Measurements from ENCODE around the gene SLC38A4. TPM values are rescaled to one million over a fixed set of nuclear protein-coding genes. Genes with fewer than 3 reads are reported as not detected.

SLC38A4 gene
- total RNA-seq, 3 donors from 2014 or later: 0.21 to 0.25 (median 0.22) TPM

- Mint-ChIP-seq H3K9me3 (no peaks in the 10 kb centered on the region), H3K4me3 (no peak overlapping the region), H3K4me1 (ENCODE audit: low read depth) (peaks cover 13% of the 10 kb centered on the region), H3K36me3 (ENCODE audit: insufficient read depth) (no peaks in the 10 kb centered on the region), H3K27me3 (ENCODE audit: low read depth) (peaks cover 50% of the 10 kb centered on the region)
- no peak for ATAC-seq
- DNase-seq: no peak
Observed at GRCh38 chr12:46835785-46836184, 10.0 kb upstream of the SLC38A4 start.

DNA sequence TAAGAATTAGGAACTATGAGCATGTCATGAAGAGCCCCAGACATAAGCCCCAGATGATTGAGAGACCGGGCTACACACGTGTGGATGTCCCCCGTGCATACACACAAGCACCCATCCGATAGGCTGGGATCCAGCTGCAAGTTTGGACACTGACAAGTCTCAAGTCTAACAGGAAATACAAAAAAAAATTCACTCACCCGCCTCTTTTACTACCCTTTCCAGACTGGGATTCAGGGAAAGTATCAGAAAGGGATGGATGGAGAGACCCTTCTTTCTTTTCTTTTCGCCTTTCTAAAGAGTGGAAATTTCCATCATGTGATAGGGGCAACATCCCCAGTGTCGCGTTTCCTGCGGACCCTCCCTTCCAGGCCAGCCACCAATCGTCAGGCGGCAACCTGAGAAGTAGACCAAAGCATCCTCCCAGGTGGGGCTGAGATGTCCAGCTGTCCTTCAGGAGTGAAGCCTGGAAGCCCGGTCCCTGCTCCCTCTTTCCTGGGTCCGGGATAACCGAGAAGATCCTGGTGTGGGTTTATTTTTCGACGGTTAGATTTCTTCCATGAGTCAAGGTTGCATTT lies 6.4 kb upstream of the SLC38A4 start:
- H3K9me3 Mint-ChIP-seq: no peaks in the 10 kb centered on the region
- peaks cover 14% of the 10 kb centered on the region for H3K4me1 Mint-ChIP-seq (ENCODE audit: low read depth)
- ATAC-seq (no peak), DNase-seq (no peak)
- H3K4me3 Mint-ChIP-seq: no peak overlapping the region
- peaks cover 68% of the 10 kb centered on the region for H3K27me3 Mint-ChIP-seq (ENCODE audit: low read depth)
- H3K36me3 Mint-ChIP-seq (ENCODE audit: insufficient read depth): no peaks in the 10 kb centered on the region

- ATAC-seq (peak; percentile 21 to 34), DNase-seq (no peak)
- peaks cover 66% of the 10 kb centered on the region for H3K27me3 Mint-ChIP-seq (ENCODE audit: low read depth)
- H3K36me3 Mint-ChIP-seq (ENCODE audit: insufficient read depth): no peaks in the 10 kb centered on the region
- peak overlapping the region; percentile 36 for H3K4me3 Mint-ChIP-seq
- H3K4me1 Mint-ChIP-seq (ENCODE audit: low read depth): peaks cover 14% of the 10 kb centered on the region
- no peaks in the 10 kb centered on the region for H3K9me3 Mint-ChIP-seq
Observed at GRCh38 chr12:46831335-46832129, 5.7 kb upstream of the SLC38A4 start.

DNA sequence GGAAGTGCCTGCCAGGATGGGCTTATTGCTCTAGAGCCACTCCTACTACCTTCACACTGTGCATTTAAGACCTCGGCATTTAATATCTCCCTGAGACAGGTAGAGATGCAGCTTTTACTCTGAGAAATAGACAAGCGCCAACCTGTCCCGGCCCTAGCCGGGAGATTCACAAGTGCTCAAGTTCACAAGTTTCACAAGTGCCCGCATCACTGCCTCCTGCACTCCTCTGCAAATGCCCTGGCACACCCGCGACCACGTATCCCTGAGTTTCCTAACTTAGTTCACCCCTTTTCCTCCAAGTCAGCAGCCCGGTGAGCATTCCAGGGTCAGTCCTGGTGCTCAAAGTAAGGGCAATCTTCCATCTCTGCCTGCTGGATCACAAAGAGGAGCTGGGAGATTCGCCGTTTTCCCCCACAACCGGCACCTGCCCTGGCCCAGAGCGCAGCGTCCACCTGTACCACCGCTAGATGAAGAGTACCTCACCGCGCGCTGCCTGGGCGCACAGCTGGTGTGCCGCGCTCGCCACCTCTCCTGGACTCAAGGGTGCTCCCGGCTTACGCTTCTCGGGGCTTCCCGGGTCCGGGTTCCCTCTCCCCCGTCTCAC lies 5.0 kb upstream of the SLC38A4 start:
- Mint-ChIP-seq H3K27me3 (ENCODE audit: low read depth) (peaks cover 71% of the 10 kb centered on the region), H3K4me1 (ENCODE audit: low read depth) (peaks cover 14% of the 10 kb centered on the region), H3K36me3 (ENCODE audit: insufficient read depth) (no peaks in the 10 kb centered on the region), H3K9me3 (no peaks in the 10 kb centered on the region), H3K4me3 (peak overlapping the region; percentile 36)
- DNase-seq: no peak
- ATAC-seq: peak; percentile 35 to 48

GRCh38 chr12:46824709-46825108 lies 1.1 kb downstream of the SLC38A4 start:
- Mint-ChIP-seq H3K9me3 (no peaks in the 10 kb centered on the region), H3K4me1 (ENCODE audit: low read depth) (no peaks in the 10 kb centered on the region), H3K36me3 (ENCODE audit: insufficient read depth) (no peaks in the 10 kb centered on the region), H3K27me3 (ENCODE audit: low read depth) (peaks cover 52% of the 10 kb centered on the region), H3K4me3 (no peak overlapping the region)
- ATAC-seq: no peak
- DNase-seq: no peak

DNA sequence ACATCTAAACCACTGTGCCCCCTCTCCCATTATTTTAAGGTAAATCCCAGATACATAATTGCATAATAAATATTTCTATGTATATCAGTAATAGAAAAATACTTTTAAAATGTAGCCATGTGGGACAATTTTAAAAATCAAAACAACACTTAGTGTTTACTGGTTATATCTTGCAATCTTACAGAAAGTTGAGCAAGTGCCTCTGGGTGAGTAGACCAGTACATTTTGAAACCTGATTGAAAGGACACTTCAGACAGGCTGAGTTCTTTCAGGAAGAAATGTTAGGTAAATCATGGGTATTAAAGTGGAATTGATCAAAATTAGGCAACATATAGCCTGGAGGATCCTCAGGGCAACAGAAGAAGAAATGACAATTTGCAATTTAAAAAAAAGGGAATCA lies 7.2 kb downstream of the SLC38A4 start:
- Mint-ChIP-seq H3K4me1 (ENCODE audit: low read depth) (no peaks in the 10 kb centered on the region), H3K4me3 (no peak overlapping the region), H3K9me3 (no peaks in the 10 kb centered on the region), H3K36me3 (ENCODE audit: insufficient read depth) (no peaks in the 10 kb centered on the region), H3K27me3 (ENCODE audit: low read depth) (peaks cover 13% of the 10 kb centered on the region)
- DNase-seq (no peak), ATAC-seq (no peak)

GRCh38 chr12:46815809-46816208 lies 10.0 kb downstream of the SLC38A4 start:
- no peak for DNase-seq
- Mint-ChIP-seq H3K4me3 (no peak overlapping the region), H3K4me1 (ENCODE audit: low read depth) (peaks cover 4% of the 10 kb centered on the region), H3K9me3 (no peaks in the 10 kb centered on the region), H3K36me3 (ENCODE audit: insufficient read depth) (no peaks in the 10 kb centered on the region), H3K27me3 (ENCODE audit: low read depth) (peaks cover 2% of the 10 kb centered on the region)
- ATAC-seq: no peak

- DNase-seq: no peak
- no peaks in the 10 kb centered on the region for H3K36me3 Mint-ChIP-seq (ENCODE audit: insufficient read depth)
- H3K9me3 Mint-ChIP-seq: no peaks in the 10 kb centered on the region
- peaks cover 4% of the 10 kb centered on the region for H3K4me1 Mint-ChIP-seq (ENCODE audit: low read depth)
- no peak for ATAC-seq
- H3K4me3 Mint-ChIP-seq: no peak overlapping the region
- peaks cover 2% of the 10 kb centered on the region for H3K27me3 Mint-ChIP-seq (ENCODE audit: low read depth)
Observed at GRCh38 chr12:46814143-46814542, 11.7 kb downstream of the SLC38A4 start.

DNA sequence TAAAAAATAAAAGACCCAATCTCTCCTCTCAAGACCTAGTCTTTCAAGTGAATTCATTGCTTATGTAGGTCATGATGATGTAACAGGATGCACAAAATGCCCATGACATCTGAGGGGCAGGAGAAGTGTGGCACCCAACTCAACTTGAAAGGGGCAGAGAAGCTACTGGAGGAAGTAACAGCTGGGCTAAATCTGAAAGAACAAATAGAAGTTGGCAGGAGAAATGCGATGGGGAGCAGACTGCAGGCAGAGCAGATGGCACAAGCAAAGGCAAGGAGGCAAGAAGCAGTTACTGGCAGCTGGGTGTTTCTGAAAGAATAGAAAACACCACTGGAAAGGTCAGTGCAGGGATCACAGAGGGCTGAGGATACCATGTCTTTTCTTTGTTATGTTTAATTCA lies 14.6 kb downstream of the SLC38A4 start:
- ATAC-seq (no peak), DNase-seq (no peak)
- Mint-ChIP-seq H3K9me3 (no peaks in the 10 kb centered on the region), H3K36me3 (ENCODE audit: insufficient read depth) (no peaks in the 10 kb centered on the region), H3K27me3 (ENCODE audit: low read depth) (peaks cover 7% of the 10 kb centered on the region), H3K4me3 (no peak overlapping the region), H3K4me1 (ENCODE audit: low read depth) (peaks cover 4% of the 10 kb centered on the region)

DNA sequence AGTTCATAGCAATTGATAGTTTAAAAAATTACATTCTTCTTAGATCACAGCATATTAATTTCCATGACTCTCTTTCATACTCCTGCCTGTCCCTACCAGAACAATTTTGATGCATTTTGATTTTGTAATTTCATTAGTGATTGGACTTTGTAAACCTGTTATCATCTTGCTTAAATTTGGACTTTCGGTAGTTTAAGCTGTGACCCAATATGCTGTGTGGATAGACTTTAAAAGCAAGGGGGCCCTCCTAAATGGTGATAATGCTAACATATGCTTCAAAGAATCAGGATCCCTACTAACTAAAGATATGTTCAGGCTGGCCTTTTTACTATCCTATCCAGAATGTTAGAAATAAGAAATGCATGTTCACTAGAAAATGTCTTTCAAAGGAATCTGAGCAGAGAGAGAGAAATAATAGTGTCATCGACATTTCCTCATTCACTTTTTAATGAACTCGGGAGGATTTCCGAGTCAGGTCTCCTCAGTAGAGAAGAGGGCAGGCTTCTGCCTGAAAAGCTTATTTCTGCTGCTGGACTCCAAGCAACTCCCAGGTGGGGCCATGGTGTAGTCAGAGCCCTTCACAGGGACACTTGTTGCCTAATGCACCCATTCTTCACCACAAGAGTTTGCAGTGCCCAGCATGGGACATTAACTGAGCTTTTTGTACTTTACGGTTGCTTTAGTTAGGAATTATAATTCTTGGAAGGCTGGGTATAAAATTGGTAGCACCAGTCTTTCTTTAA lies 16.7 kb downstream of the SLC38A4 start:
- ATAC-seq (no peak), DNase-seq (no peak)
- peaks cover 16% of the 10 kb centered on the region for H3K27me3 Mint-ChIP-seq (ENCODE audit: low read depth)
- no peaks in the 10 kb centered on the region for H3K9me3 Mint-ChIP-seq
- peaks cover 4% of the 10 kb centered on the region for H3K4me1 Mint-ChIP-seq (ENCODE audit: low read depth)
- no peak overlapping the region for H3K4me3 Mint-ChIP-seq
- no peaks in the 10 kb centered on the region for H3K36me3 Mint-ChIP-seq (ENCODE audit: insufficient read depth)

DNA sequence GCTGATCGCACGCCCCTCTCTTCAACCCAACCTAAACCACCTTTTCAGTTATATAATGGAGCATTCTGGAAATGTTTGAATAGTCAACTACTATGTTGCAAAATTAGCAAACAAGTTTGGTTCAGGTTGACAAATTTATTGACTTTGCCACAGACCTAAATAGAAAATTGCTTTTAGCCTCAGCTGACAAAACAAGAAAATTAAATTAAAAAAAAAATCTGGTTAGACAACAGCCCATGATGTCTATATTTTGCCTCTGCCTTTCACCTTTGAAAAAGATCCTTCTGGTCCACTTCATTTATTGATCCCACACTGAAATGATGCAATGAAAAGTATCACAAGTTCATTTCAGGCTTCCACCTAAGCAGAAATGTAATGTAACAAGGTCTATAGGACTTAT lies 17.5 kb downstream of the SLC38A4 start:
- ATAC-seq: no peak
- no peak overlapping the region for H3K4me3 Mint-ChIP-seq
- H3K27me3 Mint-ChIP-seq (ENCODE audit: low read depth): peaks cover 16% of the 10 kb centered on the region
- no peak for DNase-seq
- peaks cover 4% of the 10 kb centered on the region for H3K4me1 Mint-ChIP-seq (ENCODE audit: low read depth)
- H3K36me3 Mint-ChIP-seq (ENCODE audit: insufficient read depth): no peaks in the 10 kb centered on the region
- no peaks in the 10 kb centered on the region for H3K9me3 Mint-ChIP-seq

GRCh38 chr12:46804054-46804453 lies 21.7 kb downstream of the SLC38A4 start:
- ATAC-seq (no peak), DNase-seq (no peak)
- H3K9me3 Mint-ChIP-seq: no peaks in the 10 kb centered on the region
- H3K36me3 Mint-ChIP-seq (ENCODE audit: insufficient read depth): no peaks in the 10 kb centered on the region
- no peak overlapping the region for H3K4me3 Mint-ChIP-seq
- H3K4me1 Mint-ChIP-seq (ENCODE audit: low read depth): no peaks in the 10 kb centered on the region
- H3K27me3 Mint-ChIP-seq (ENCODE audit: low read depth): peaks cover 16% of the 10 kb centered on the region

- no peaks in the 10 kb centered on the region for H3K4me1 Mint-ChIP-seq (ENCODE audit: low read depth)
- H3K9me3 Mint-ChIP-seq: no peaks in the 10 kb centered on the region
- ATAC-seq: no peak
- H3K27me3 Mint-ChIP-seq (ENCODE audit: low read depth): peaks cover 16% of the 10 kb centered on the region
- no peaks in the 10 kb centered on the region for H3K36me3 Mint-ChIP-seq (ENCODE audit: insufficient read depth)
- DNase-seq: no peak
- H3K4me3 Mint-ChIP-seq: no peak overlapping the region
Observed at GRCh38 chr12:46803517-46803916, 22.3 kb downstream of the SLC38A4 start.

- Mint-ChIP-seq H3K4me1 (ENCODE audit: low read depth) (no peaks in the 10 kb centered on the region), H3K36me3 (ENCODE audit: insufficient read depth) (no peaks in the 10 kb centered on the region), H3K27me3 (ENCODE audit: low read depth) (peaks cover 14% of the 10 kb centered on the region), H3K9me3 (no peaks in the 10 kb centered on the region), H3K4me3 (no peak overlapping the region)
- ATAC-seq (no peak), DNase-seq (no peak)
Observed at GRCh38 chr12:46801293-46801692, 24.5 kb downstream of the SLC38A4 start.
